Peyer's patch (tissue), 4 donors: ENCODE data around the gene KIR2DL3. TPM values are rescaled to one million over a fixed set of nuclear protein-coding genes. Genes with fewer than 3 reads are reported as not detected.
"Not testable (repeated sequence)": the region's sequence is repeated elsewhere in the genome, so short reads cannot be mapped to it uniquely, and the experiment has no call there.

ENCODE experiments used
- DNase-seq, 3 donors: peaks; one replicate each; pipeline ENCODE4 v3.0.0-alpha.2; 2017 to 2019
- H3K27ac ChIP-seq, 4 donors: fragments of 200-600 bp; sonication (generic); one replicate each; pipeline ENCODE4 v1.5.1; 2016 to 2019
- H3K27me3 ChIP-seq, 2 donors: fragments of 200-600 bp; sonication (generic); one replicate each; pipeline ENCODE4 v1.5.1; 2019
- H3K36me3 ChIP-seq, 3 donors: fragments of 200-600 bp; sonication (generic); one replicate each; pipeline ENCODE4 v1.5.1; 2016 to 2019
- H3K4me1 ChIP-seq, 4 donors: fragments of 200-600 bp; sonication (generic); one replicate each; pipeline ENCODE4 v1.5.1; 2016 to 2019
- H3K4me3 ChIP-seq, 4 donors: fragments of 200-600 bp; sonication (generic); 1 replicate in 3 of 4; 2 replicates in 1 of 4; pipeline ENCODE4 v1.5.1; 2016 to 2019; ENCODE audit warnings: mild to moderate bottlenecking in 1 of 4
- H3K9me3 ChIP-seq, 4 donors: fragments of 200-600 bp; sonication (generic); one replicate each; pipeline ENCODE4 v1.5.1; 2016 to 2019; ENCODE audit warnings: mild to moderate bottlenecking in 1 of 4
- POLR2A ChIP-seq, 2 donors: fragments of 450-650 bp; IDR thresholded peaks; one replicate each; pipeline ENCODE4 v1.5.1; 2017; ENCODE audit warnings: antibody characterized with exemption in 2 of 2, mild to moderate bottlenecking in 2 of 2, moderate library complexity in 2 of 2
- total RNA-seq, 4 donors: library from RNA; depleted of rRNA; stranded (reverse); fragments of >200 nt; gene quantifications; one replicate each; pipeline ENCODE4 v1.1.0, GENCODE V29; 2016
- TF ChIP-seq, protein P1 (sequence below), 6 experiments: fragments of 450-650 bp in 4 of 6; fragments of 200-600 bp in 2 of 6; sonication (generic) in 1 of 6; IDR thresholded peaks; one replicate each; pipeline ENCODE4 v1.5.1; 2017 to 2019; ENCODE audit warnings: antibody characterized with exemption in 6 of 6, mild to moderate bottlenecking in 3 of 6, moderate library complexity in 1 of 6

Gene KIR2DL3
- not detected for total RNA-seq

DNA sequence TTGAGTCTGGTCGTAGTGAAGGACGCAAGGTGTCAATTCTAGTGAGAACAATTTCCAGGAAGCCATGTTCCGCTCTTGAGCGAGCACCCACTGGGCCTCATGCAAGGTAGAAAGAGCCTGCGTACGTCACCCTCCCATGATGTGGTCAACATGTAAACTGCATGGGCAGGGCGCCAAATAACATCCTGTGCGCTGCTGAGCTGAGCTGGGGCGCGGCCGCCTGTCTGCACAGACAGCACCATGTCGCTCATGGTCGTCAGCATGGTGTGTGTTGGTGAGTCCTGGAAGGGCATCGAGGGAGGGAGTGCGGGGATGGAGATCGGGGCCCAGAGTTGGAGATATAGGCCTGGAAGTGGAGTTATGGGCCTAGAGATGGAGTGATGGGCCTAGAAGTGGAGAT is at the start of gene KIR2DL3:
KIR2DL3 (plus strand) TSS at position 208 of the 400 bp plus-strand sequence; CDS start at position 241, 33 bp downstream.
- not testable (repeated sequence) for H3K4me1 ChIP-seq, H3K36me3 ChIP-seq, H3K27ac ChIP-seq, H3K9me3 ChIP-seq, DNase-seq, H3K27me3 ChIP-seq, H3K4me3 ChIP-seq

DNA sequence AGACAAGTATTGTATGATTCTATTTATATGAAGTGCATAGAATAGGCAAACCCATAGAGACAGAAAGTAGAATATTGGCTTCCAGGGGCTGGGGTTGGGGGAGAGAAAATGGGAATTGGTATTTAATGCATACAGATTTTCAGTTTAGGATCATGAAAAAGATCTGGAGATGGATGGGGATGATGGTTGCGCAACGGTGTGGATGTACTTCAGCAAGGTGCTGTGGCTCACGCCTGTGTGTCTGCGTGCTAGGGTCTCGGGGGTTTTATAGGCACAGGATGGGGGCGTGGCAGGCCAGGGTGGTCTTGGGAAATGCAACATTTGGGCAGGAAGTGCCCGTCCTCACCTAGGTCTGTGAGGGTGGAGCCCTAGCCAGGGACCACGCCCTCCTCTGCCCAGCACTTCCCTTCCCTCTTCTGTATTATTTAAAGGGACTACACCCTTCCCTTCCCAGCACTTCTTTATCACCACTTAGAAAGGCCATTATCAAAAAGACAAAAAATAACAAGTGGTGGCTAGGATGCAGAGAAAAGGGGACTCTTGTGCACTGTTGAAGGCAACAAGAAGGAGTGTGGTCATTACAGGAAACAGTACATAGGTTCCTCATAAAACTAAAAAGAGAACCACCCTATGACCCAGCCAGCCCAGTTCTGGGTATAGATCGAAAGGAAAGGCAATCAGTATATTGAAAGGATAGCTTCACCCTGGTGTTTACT is 46.6 kb upstream of the KIR2DL3 start:
- Histone ChIP-seq H3K27ac (no peak overlapping the region), H3K4me1 (no peaks in the 10 kb centered on the region), H3K36me3 (no peaks in the 10 kb centered on the region), H3K27me3 (no peaks in the 10 kb centered on the region), H3K4me3 (no peak overlapping the region), H3K9me3 (peaks cover 0 to 3% (median 0%) of the 10 kb centered on the region in 4 donors)
- TF ChIP-seq POLR2A (IDR thresholded peaks at IDR 0.05) = no peak
- TF ChIP-seq, protein P1, sequence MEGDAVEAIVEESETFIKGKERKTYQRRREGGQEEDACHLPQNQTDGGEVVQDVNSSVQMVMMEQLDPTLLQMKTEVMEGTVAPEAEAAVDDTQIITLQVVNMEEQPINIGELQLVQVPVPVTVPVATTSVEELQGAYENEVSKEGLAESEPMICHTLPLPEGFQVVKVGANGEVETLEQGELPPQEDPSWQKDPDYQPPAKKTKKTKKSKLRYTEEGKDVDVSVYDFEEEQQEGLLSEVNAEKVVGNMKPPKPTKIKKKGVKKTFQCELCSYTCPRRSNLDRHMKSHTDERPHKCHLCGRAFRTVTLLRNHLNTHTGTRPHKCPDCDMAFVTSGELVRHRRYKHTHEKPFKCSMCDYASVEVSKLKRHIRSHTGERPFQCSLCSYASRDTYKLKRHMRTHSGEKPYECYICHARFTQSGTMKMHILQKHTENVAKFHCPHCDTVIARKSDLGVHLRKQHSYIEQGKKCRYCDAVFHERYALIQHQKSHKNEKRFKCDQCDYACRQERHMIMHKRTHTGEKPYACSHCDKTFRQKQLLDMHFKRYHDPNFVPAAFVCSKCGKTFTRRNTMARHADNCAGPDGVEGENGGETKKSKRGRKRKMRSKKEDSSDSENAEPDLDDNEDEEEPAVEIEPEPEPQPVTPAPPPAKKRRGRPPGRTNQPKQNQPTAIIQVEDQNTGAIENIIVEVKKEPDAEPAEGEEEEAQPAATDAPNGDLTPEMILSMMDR (IDR thresholded peaks at IDR 0.05) = no peak
- no peak for DNase-seq

DNA sequence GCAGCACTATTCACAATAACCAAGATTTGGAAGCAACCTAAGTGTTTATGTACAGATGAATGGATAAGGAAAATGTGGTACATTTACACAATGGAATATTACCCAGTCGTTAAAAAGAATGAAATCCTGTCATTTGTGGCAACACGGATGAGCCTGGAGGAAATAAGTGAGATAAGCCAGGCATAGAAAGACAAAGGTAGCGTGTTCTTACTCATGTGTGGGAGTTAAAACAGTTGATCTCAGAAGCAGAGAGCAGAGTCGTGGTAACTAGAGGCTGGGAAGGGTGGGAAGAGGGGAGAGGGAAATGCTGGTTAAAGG is 46.1 kb upstream of the KIR2DL3 start:
- no peak for DNase-seq
- peaks cover 0 to 3% (median 0%) of the 10 kb centered on the region in 4 donors for H3K9me3 ChIP-seq
- no peaks in the 10 kb centered on the region for H3K27me3 ChIP-seq
- TF ChIP-seq, protein P1 (IDR thresholded peaks at IDR 0.05) = no peak
- no peak for TF ChIP-seq POLR2A (IDR thresholded peaks at IDR 0.05)
- H3K27ac ChIP-seq = no peak overlapping the region
- H3K4me1 ChIP-seq = no peaks in the 10 kb centered on the region
- no peaks in the 10 kb centered on the region for H3K36me3 ChIP-seq
- H3K4me3 ChIP-seq = no peak overlapping the region

DNA sequence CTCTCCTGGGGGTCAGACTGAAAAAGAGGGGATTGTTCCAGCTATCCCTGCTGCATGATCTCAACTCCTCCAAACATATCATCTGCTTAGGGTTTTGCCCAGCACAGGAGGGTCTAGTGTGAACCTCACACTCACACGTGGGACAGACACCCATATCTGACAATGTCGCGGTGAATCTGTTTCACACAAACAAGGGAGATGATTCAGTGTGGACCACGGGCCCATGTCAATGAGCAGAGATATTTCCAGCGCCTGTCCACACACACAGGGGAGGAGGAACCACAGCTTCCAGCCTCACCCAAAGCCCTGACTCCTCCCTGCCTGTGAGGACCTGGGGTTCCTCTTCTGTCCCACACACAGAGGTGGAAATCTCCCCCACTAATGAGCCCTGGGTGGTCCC is 43.7 kb upstream of the KIR2DL3 start:
- Histone ChIP-seq H3K4me1 (no peaks in the 10 kb centered on the region), H3K9me3 (peaks cover 0 to 3% (median 0%) of the 10 kb centered on the region in 4 donors), H3K27me3 (no peaks in the 10 kb centered on the region), H3K36me3 (no peaks in the 10 kb centered on the region), H3K27ac (no peak overlapping the region), H3K4me3 (no peak overlapping the region)
- TF ChIP-seq, protein P1 (IDR thresholded peaks at IDR 0.05) = no peak
- TF ChIP-seq POLR2A (IDR thresholded peaks at IDR 0.05) = no peak
- DNase-seq = no peak

DNA sequence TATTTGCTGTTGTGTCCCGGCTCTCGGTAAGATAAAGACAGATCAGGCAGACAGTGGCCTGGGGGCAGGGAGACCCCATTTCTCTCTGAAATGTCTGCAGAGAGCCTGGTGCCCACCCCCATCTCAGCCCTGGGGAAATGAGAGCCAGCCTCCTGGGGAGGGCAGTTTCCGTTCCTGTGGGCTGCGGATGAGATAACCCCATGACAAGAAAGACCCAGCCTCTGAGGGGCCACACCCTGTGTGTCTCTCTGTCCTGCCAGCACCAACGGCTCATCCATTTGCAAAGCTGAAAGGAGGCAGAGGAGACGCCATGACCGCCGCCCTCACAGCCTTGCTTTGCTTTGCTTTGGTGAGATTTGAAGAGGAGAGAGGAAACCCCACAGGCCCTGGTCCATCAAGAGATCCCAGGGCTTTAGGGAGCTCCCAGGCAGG is 42.2 kb upstream of the KIR2DL3 start:
- peaks cover 0 to 3% (median 0%) of the 10 kb centered on the region in 4 donors for H3K9me3 ChIP-seq
- TF ChIP-seq, protein P1 (IDR thresholded peaks at IDR 0.05) = no peak
- TF ChIP-seq POLR2A (IDR thresholded peaks at IDR 0.05) = no peak
- no peaks in the 10 kb centered on the region for H3K36me3 ChIP-seq
- H3K4me3 ChIP-seq = no peak overlapping the region
- no peak for DNase-seq
- H3K27ac ChIP-seq = no peak overlapping the region
- H3K4me1 ChIP-seq = no peaks in the 10 kb centered on the region
- H3K27me3 ChIP-seq = no peaks in the 10 kb centered on the region

DNA sequence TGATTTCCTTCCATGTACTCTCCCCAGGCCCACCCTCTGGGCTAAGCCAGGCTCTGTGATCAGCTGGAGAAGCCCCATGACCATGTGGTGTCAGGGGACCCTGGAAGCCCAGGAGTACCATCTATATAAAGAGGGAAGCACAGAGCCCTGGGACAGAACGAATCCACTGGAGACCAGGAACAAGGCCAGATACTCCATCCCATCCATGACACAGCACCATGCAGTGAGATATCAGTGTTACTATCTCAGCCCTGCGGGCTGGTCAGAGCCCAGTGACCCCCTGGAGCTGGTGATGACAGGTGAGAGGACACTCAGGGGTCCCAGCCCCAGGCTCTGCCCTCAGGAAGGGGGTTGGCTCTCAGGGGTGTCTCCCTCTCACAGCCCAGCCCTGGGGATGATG is 41.5 kb upstream of the KIR2DL3 start:
- DNase-seq = no peak
- H3K9me3 ChIP-seq = peaks cover 0 to 3% (median 0%) of the 10 kb centered on the region in 4 donors
- no peak overlapping the region for H3K27ac ChIP-seq
- H3K27me3 ChIP-seq = no peaks in the 10 kb centered on the region
- TF ChIP-seq, protein P1 (IDR thresholded peaks at IDR 0.05) = no peak
- TF ChIP-seq POLR2A (IDR thresholded peaks at IDR 0.05) = no peak
- no peaks in the 10 kb centered on the region for H3K4me1 ChIP-seq
- no peaks in the 10 kb centered on the region for H3K36me3 ChIP-seq
- no peak overlapping the region for H3K4me3 ChIP-seq

DNA sequence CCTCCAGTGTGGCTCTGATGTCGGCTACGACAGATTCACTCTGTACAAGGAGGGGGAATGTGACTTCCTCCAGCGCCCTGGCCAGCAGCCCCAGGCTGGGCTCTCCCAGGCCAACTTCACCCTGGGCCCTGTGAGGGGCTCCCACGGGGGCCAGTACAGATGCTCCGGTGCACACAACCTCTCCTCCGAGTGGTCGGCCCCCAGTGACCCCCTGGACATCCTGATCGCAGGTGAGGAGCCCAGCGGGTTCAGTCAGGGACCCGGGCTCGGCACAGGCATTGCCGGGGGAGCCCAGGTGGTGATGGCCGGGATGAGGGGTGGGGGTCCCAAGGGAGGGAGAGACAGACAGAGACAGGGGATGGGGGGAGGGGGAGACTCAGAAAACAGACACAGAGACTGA is 40.6 kb upstream of the KIR2DL3 start:
- not testable (repeated sequence) for H3K9me3 ChIP-seq, H3K4me3 ChIP-seq, H3K36me3 ChIP-seq, H3K27me3 ChIP-seq, H3K4me1 ChIP-seq, DNase-seq, H3K27ac ChIP-seq
